SU-DHL-6 (cell line): ENCODE results near the gene MYH6.

ENCODE experiments used
- H2AFZ ChIP-seq: fragments of 200-600 bp; sonication (generic); 2 replicates; pipeline ENCODE4 v1.6.1; 2014; ENCODE audit warnings: low read depth, mild to moderate bottlenecking, moderate library complexity, mixed read lengths, antibody characterized with exemption, low read length; ENCODE audit not compliant: severe bottlenecking
- H3F3A ChIP-seq: fragments of 200-600 bp; shearing (Covaris generic); 2 replicates; pipeline ENCODE4 v1.6.0; 2016; ENCODE audit warnings: antibody characterized with exemption, mild to moderate bottlenecking; ENCODE audit not compliant: insufficient read depth
- H3K27ac ChIP-seq: fragments of 200-600 bp; sonication (generic); 2 replicates; pipeline ENCODE4 v1.5.1; 2016; ENCODE audit warnings: low read depth, mild to moderate bottlenecking, low read length, moderate library complexity, mixed read lengths
- H3K27me3 ChIP-seq: fragments of 200-600 bp; sonication (generic), shearing (Covaris generic); 2 replicates; pipeline ENCODE4 v1.6.0; 2014; ENCODE audit warnings: mild to moderate bottlenecking, low read length
- H3K36me3 ChIP-seq: fragments of 200-600 bp; sonication (generic); 2 replicates; pipeline ENCODE4 v1.6.1; 2014; ENCODE audit warnings: mild to moderate bottlenecking, low read length, mixed read lengths
- H3K4me2 ChIP-seq: fragments of 300-600, 200-600 bp; shearing (Covaris generic), sonication (generic); 2 replicates; pipeline ENCODE4 v1.6.0; 2014; ENCODE audit warnings: low read length, low read depth, mild to moderate bottlenecking; ENCODE audit not compliant: poor library complexity, severe bottlenecking
- H3K4me3 ChIP-seq: fragments of 200-600 bp; sonication (generic); 2 replicates; pipeline ENCODE4 v1.5.1; 2014; ENCODE audit warnings: antibody characterized with exemption, low read length, mild to moderate bottlenecking, mixed read lengths; ENCODE audit not compliant: insufficient read depth, poor library complexity, severe bottlenecking
- H3K79me2 ChIP-seq: fragments of 200-600 bp; sonication (generic); 2 replicates; pipeline ENCODE4 v1.6.1; 2014; ENCODE audit warnings: mild to moderate bottlenecking, low read length, moderate library complexity; ENCODE audit not compliant: insufficient read depth
- H3K9ac ChIP-seq: fragments of 200-600 bp; sonication (generic); 2 replicates; pipeline ENCODE4 v1.7.0; 2014; ENCODE audit warnings: mild to moderate bottlenecking, low read length
- H3K9me2 ChIP-seq: fragments of 200-600 bp; sonication (generic); replicated peaks from 2 replicates; pipeline ENCODE4 v1.6.1; 2014; ENCODE audit warnings: low read length; ENCODE audit not compliant: insufficient read depth
- H3K9me3 ChIP-seq: fragments of 200-600 bp; sonication (generic); 2 replicates; pipeline ENCODE4 v1.6.1; 2014; ENCODE audit warnings: low read length, mixed read lengths; ENCODE audit not compliant: insufficient read depth
- H4K20me1 ChIP-seq: fragments of 200-600 bp; sonication (generic); 2 replicates; pipeline ENCODE4 v1.6.1; 2014; ENCODE audit warnings: low read depth, mild to moderate bottlenecking, antibody characterized with exemption, low read length, moderate library complexity, mixed read lengths
- CTCF ChIP-seq: fragments of 200-600 bp; sonication (generic); IDR thresholded peaks from one replicate; pipeline ENCODE4 v1.5.1; 2017; ENCODE audit warnings: antibody characterized with exemption, mild to moderate bottlenecking, low read length, moderate library complexity; ENCODE audit not compliant: insufficient read depth, poor library complexity, severe bottlenecking
- EZH2phosphoT487 ChIP-seq: fragments of 200-600 bp; sonication (generic), shearing (Covaris generic); conservative IDR thresholded peaks from 2 replicates; pipeline ENCODE4 v1.6.1; 2018; ENCODE audit warnings: mild to moderate bottlenecking, antibody characterized with exemption, low read length, moderate library complexity, mixed read lengths

MYH6 gene

GRCh38 chr14:23408307-23408630 lies 196 bp upstream of the MYH6 start:
- no peaks in the 10 kb centered on the region for H3K9me3 ChIP-seq
- H3K79me2 ChIP-seq, result no peaks in the 10 kb centered on the region
- no peak overlapping the region for H3K9ac ChIP-seq
- no peak overlapping the region for H3K4me3 ChIP-seq
- no peaks in the 10 kb centered on the region for H4K20me1 ChIP-seq
- H3K9me2 ChIP-seq, result no peaks in the 10 kb centered on the region
- TF ChIP-seq EZH2phosphoT487 (no peak), CTCF (no peak)
- H3K36me3 ChIP-seq, result no peaks in the 10 kb centered on the region
- H3K27me3 ChIP-seq, result no peaks in the 10 kb centered on the region
- H2AFZ ChIP-seq, result no peak overlapping the region
- no peaks in the 10 kb centered on the region for H3F3A ChIP-seq
- no peak overlapping the region for H3K4me2 ChIP-seq
- no peak overlapping the region for H3K27ac ChIP-seq

GRCh38 chr14:23406725-23407355 lies 1.2 kb downstream of the MYH6 start:
- Histone ChIP-seq H3K79me2 (no peaks in the 10 kb centered on the region), H3K4me3 (no peak overlapping the region), H3K4me2 (no peak overlapping the region)

GRCh38 chr14:23406244-23406643 lies 1.8 kb downstream of the MYH6 start:
- Histone ChIP-seq H3K79me2 (no peaks in the 10 kb centered on the region), H3F3A (no peaks in the 10 kb centered on the region), H4K20me1 (no peaks in the 10 kb centered on the region), H3K27ac (no peak overlapping the region), H3K36me3 (no peaks in the 10 kb centered on the region), H2AFZ (no peak overlapping the region), H3K27me3 (no peaks in the 10 kb centered on the region), H3K9ac (no peak overlapping the region), H3K4me2 (no peak overlapping the region), H3K9me3 (no peaks in the 10 kb centered on the region), H3K4me3 (no peak overlapping the region), H3K9me2 (no peaks in the 10 kb centered on the region)
- no peak for TF ChIP-seq EZH2phosphoT487
- no peak for TF ChIP-seq CTCF

More at GRCh38 chr14:23406725-23407355, 1.2 kb downstream of the MYH6 start:
- H3K36me3 ChIP-seq, result no peaks in the 10 kb centered on the region
- H3K9me2 ChIP-seq, result no peaks in the 10 kb centered on the region
- H3K9ac ChIP-seq, result no peak overlapping the region
- no peaks in the 10 kb centered on the region for H3K9me3 ChIP-seq
- no peaks in the 10 kb centered on the region for H4K20me1 ChIP-seq
- H3K27ac ChIP-seq, result no peak overlapping the region
- no peak overlapping the region for H2AFZ ChIP-seq
- H3F3A ChIP-seq, result no peaks in the 10 kb centered on the region
- no peak for TF ChIP-seq CTCF
- no peak for TF ChIP-seq EZH2phosphoT487
- H3K27me3 ChIP-seq, result no peaks in the 10 kb centered on the region

- Histone ChIP-seq H3K27ac (no peak overlapping the region), H3K9ac (no peak overlapping the region), H3K79me2 (no peaks in the 10 kb centered on the region), H3K9me3 (no peaks in the 10 kb centered on the region), H3K4me3 (no peak overlapping the region), H2AFZ (no peak overlapping the region), H3K9me2 (no peaks in the 10 kb centered on the region), H3K27me3 (no peaks in the 10 kb centered on the region), H3F3A (no peaks in the 10 kb centered on the region), H4K20me1 (no peaks in the 10 kb centered on the region), H3K4me2 (no peak overlapping the region), H3K36me3 (no peaks in the 10 kb centered on the region)
- no peak for TF ChIP-seq EZH2phosphoT487
- no peak for TF ChIP-seq CTCF
Measured at GRCh38 chr14:23405516-23406025, 2.5 kb downstream of the MYH6 start.
